Stimulated activated CD8-positive, alpha-beta memory T cell treated with anti-CD3 and anti-CD28 coated beads, Interleukin-4, amount 100 ng/mL, for 48 hours (primary cell): ENCODE data around the gene CACNG3.
"Not testable (repeated sequence)": the region's sequence is repeated elsewhere in the genome, so short reads cannot be mapped to it uniquely, and the experiment has no call there.

Source experiments
- DNase-seq: peaks from one replicate; pipeline ENCODE4 v3.0.0-alpha.2; 2020

The CACNG3 gene

DNA sequence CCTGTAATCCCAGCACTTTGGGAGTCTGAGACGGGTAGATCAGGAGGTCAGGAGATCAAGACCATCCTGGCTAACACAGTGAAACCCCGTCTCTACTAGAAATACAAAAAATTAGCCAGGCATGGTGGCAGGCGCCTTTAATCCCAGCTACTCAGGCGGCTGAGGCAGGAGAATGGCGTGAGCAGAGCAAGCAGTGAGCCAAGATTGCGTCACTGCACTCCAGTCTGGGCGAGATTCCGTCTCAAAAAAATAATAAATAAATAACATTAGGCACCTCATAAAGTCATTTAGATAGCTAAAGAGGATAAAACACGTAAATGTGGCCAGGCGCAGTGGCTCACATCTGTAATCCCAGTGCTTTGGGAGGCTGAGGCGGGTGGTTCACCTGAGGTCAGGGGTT is 87.7 kb downstream of the CACNG3 start:
- DNase-seq, result not testable (repeated sequence)

DNA sequence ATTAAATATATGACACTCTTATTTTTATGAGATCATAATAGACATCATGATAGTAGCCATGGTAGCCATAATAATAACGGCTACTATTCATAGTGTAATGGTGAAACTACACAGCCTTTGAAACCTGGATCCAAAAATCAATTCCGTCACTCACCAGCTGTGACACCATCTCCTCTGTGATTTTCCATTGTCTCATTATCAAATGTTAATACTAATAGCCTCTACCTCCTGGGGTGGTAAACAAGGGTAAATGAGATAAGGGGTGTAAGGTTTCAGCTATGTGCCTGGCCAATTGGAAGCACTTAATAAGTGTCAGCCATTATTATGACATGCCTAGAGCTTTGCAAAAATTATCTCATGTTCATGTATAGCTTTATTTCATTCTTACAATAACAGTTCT is 88.6 kb downstream of the CACNG3 start:
- no peak for DNase-seq

- DNase-seq, result no peak
These were observed 89.6 kb downstream of the CACNG3 start for GRCh38 chr16:24345704-24346103.

DNA sequence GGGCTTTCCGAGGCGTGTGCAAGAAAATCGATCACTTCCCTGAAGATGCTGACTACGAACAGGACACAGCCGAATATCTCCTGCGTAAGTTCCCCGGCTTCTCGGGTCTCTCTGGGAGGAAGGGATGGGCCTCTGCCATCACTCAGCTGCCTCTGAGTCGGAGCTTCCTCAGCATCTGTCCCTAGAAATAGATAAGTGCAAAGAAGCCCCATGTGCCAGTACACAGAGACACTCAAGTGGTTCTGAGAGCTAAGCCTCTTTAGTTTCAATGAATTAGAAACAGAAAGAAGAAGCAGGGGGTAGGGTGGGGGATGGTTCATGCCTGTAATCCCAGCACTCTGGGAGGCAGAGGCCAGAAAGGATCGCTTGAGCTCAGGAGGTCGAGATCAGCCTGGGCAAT is 90.6 kb downstream of the CACNG3 start:
- DNase-seq, result no peak

DNA sequence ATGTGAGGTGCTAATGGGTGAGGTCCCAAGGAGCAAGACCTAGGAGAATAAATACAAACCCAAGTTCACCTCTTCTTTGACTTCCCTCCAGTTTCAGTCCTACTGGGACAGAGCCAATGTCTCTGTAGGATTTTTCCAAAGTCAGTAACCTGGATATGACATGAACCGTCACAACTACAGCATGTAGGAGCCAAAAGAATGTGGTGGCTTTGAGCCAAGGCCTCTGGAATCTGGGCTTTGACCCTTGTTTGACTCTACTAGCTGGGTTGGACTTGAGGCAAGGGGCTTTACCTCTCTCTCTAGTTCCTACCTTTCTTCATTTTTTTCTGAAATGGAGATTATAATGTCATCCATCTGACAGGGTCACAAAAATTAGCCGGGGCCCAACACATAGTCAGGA is 91.4 kb downstream of the CACNG3 start:
- DNase-seq, result no peak

DNA sequence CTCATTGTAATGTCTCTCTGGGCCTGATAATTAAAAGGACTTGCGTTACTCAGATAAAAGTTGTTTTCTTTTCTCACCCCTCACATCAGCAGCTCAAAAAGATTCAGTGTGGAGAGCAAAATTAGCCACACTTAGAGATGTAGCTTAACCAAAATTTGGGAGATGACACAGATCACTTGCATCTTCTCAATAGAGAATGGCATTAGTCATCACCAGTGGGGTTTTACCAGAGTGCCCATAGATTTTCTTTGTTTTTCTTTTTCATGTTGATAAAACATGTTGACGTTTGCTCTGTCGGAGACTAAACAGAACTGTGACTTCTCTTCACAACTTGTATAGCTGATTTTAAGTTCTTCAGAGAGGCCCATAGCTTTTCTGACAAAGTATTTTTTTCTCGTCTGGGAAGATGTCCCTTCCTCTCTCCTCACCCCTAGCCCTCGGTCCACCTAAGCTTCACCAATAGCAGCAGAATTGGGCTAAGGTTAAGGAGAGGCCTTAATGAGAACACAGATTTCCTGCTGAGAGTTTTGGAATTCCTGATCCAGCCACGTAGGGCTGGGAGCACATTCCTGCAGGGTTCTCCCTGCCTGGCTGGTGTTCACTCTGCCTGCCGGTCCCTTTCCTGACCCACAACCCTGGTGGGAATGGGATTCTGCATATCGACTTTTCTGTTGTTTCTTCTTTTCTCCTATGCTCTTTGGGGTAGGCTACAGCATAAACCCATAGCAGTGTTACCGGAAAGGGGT is 92.6 kb downstream of the CACNG3 start:
- no peak for DNase-seq

DNA sequence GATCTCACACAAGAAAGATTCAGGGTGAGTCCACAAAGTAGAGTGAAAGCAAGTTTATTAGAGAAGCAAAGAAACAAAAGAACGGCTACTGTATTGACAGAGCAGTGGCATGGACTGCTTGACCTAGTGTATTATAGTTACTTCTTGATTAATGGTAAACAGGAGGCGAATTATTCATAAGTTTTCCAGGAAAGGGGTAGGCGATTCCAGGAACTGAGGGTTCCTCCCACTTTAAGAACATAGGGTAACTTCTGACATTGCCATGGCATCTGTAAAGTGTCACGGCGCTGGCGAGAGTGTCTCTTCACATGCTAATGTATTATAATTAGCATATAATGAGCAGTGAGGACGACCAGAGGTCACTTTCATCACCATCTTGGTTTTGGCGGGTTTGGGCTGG is 93.2 kb downstream of the CACNG3 start:
- DNase-seq, result no peak

DNA sequence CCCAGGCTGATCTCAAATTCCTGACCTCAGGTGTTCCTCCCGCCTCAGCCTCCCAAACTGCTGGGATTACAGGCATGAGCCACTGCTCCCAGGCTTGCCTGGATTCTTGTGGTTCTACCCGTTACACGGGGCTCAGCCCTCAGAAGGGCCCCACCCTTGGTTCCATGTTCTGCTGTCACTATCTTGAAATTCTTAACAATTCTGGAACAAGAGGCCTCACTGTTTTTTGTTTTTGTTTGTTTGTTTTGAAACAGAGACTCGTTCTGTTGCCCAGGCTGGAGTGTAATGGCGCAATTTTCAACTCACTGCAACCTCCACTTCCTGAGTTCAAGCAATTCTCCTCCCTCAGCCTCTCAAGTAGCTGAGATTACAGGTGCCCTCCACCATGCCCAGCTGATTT is 96.6 kb downstream of the CACNG3 start:
- DNase-seq, result no peak

DNA sequence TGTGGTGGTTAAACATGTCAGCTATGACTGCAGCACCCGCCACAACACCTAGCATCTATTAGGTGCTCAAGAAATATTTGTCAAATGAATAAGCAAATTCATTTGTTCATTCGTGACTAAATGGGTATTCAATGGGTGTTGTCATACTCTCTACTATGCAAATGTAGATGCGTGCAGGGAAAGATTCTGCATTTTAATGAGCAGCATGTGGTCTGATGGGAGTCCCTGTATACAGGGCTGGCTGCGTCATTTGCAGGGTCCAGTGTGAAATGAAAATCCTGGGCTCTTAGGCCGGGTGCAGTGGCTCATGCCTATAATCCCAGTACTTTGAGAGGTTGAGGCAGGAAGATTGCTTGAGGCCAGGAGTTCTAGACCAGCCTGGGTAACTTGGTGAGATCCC is 97.5 kb downstream of the CACNG3 start:
- DNase-seq, result no peak

- no peak for DNase-seq
These were observed 101.4 kb downstream of the CACNG3 start for GRCh38 chr16:24357511-24357910.

- no peak for DNase-seq
These were observed 102.0 kb downstream of the CACNG3 start for GRCh38 chr16:24358117-24358516.

DNA sequence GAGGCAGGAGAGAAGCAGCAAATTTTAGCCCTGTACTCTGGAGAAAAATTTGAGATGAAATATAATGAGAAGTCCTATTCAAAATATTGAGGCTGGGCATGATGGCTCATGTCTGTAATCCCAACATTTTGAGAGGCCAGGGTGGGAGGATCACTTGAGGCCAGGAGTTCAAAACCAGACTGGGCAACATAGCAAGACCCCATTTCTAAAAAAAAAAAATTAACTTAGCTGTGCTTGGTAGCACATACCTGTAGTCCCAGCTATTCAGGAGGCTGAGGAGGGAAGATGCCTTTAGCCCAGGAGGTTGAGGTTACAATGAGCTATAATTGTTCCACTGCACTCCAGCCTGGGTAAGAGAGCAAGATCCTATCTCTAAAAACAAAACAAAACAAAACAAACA is 103.4 kb downstream of the CACNG3 start:
- no peak for DNase-seq

DNA sequence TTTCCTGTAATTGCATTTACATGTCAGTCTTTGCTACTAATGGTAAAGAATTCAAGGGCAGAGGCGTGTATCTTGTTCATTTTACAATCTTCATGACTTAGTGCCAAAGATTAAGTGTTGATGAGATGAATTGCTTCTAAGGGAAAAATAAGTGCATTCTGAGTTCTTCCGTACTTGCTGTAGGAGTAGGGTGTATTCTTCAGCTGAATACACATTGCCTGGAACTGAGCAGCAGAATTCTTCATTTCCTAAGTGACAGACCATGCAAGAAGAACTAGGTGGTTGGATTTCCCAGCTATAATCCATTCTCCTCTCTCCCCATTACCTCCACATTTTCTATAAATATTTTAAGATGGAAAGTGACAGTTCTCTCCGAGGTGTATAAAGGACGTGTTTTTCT is 104.8 kb downstream of the CACNG3 start:
- no peak for DNase-seq

DNA sequence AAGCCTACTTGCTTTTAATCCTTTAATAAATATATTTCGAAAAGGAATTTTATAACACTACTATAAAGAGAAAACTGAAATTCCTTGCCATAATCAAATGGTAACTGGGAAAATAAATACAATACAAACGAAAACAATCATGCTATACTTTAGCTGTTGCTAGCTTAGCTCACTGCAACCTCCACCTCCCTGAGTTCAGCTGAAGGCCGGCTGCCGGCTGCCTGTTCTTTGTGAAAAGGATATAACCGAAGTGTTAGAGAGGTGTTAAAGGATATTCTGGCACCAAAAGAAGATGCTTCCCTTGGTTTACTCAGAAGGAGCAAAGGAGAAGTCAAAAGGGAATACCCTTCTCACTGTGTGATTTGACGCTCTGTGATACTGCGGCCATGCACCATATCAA is 108.5 kb downstream of the CACNG3 start:
- no peak for DNase-seq

DNA sequence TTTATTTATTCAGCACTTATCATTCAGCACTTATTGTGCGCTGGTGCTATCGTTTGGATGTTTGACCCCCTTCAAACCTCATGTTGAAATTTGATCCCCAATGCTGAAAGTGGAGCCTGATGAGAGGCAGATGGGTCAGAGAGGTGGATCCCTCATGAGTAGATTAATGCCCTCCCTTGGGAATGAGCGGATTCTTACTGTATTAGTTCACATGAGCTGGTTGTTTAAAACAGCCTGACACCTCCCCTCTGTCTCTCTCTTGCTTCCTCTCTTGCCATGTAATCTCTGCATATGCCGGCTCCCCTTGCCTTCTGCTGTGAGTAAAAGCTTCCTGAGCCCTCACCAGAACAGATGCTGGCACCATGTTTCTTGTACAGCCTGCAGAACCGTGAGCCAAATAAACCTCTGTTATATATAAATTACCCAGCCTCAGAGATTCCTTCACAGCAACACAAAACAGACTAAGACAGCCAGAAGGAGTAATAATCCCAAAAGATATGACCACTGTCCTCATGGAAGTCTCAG is 111.1 kb downstream of the CACNG3 start:
- DNase-seq, result no peak

- no peak for DNase-seq
These were observed 116.7 kb downstream of the CACNG3 start for GRCh38 chr16:24372824-24373223.

GRCh38 chr16:24378999-24379398 is 122.9 kb downstream of the CACNG3 start:
- no peak for DNase-seq

GRCh38 chr16:24381470-24382118 is 125.5 kb downstream of the CACNG3 start:
- no peak for DNase-seq

GRCh38 chr16:24382762-24383407 is 126.8 kb downstream of the CACNG3 start:
- no peak for DNase-seq

- DNase-seq, result no peak
These were observed 138.2 kb downstream of the CACNG3 start for GRCh38 chr16:24394341-24394740.

DNA sequence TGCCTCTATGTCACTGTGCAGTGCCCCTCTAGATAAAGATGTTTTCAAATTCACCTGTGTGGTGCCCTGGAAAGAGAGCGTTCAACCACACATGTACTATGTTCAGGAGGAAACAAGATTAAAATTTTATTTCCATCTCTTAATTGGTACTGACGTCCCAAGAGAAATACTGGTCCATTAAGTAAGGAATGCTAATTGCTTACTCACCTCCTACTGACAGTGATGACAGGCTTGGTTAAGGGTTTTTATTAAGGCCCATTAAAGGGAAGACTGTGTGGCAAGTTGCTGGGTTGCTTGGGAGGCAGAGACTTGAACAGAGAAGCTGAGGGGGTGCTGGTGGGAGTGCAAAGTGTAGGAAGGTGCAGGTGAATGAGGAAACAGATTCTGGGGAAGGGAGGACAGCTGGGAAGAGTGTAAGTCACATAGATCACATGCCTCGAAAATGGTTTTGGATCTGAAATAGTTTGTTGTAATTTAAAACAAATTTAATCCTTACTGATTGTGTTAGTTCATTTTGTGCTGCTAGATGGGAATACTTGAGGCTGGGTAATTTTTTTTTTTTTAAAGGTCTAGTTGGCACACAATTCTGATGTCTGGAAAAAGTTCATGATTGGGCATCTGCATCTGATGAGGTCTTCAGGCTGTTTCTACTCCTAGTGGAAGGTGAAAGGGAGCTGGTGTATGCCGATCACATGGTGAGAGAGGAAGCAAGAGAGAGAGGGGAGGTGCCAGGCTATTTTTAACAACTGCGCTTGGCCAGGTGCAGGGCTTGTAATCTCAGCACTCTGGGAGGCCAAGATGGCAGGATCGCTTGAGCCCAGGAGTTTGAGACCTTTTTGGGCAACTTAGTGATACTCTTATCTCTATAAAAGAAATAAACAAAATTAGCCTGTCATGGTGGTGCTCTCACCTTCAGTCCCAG is 140.5 kb downstream of the CACNG3 start:
- DNase-seq, result no peak

DNA sequence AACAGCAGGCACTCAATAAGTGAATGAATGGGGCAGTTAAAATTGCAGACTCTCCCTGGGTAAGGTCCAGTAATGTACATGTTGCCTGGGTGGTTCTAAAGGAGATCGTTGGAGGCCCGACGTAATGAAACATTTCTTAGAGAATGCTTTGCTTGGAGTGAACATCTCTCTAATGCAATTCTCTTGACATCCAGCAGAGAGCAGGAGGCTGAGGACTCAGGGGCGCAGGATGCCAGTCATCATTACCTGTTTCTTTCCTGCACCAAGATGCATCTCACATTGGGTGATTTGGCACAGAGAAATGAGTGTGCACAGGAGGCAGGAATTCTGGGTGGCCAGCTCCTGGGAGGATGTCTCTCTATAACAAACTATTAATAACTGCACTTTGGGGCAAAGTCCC is 152.9 kb downstream of the CACNG3 start:
- DNase-seq, result no peak
